Measurements from ENCODE around the gene WAC. TPM values are rescaled to one million over a fixed set of nuclear protein-coding genes. Genes with fewer than 3 reads are reported as not detected.
A peak's percentile ranks its signal among the peaks of the same experiment; 100 is the strongest.
"Not testable (repeated sequence)": the region's sequence is repeated elsewhere in the genome, so short reads cannot be mapped to it uniquely, and the experiment has no call there.

Gene WAC
- total RNA-seq, 2 experiments from 2014 or later, result 147 to 148 TPM

GRCh38 chr10:28559618-28560017 lies 26.7 kb downstream of the WAC start:
- peaks cover 39% of the 10 kb centered on the region for H3K4me1 Mint-ChIP-seq
- H3K27ac Mint-ChIP-seq, result no peak overlapping the region
- peaks cover 67% of the 10 kb centered on the region for H3K36me3 Mint-ChIP-seq
- no peaks in the 10 kb centered on the region for H3K9me3 Mint-ChIP-seq
- H3K4me3 Mint-ChIP-seq, result no peak overlapping the region
- POLR2A ChIA-PET, result no interaction called here
- no peaks in the 10 kb centered on the region for H3K27me3 Mint-ChIP-seq
- no peak for DNase-seq
- ATAC-seq (ENCODE audit: low read depth), result no peak

DNA sequence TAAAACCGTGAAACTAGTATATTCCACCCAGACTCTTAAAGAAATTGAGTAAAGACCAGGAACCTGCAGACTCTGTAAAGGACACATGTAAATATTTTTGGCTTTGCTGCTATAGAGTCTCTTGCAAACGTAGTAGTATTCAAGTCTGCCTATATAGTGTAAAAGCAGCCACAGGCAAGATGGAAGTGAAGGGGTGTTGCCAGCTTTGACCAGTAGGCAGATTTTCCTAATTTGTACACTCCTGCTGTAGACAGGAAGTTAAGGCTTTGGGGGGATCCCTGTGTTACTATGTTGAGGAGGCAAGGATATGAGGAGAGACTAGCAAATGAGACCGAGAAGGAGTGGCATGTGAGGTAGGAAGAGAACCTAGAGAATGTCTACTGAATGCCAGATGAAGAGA lies 27.7 kb downstream of the WAC start:
- DNase-seq (no peak), ATAC-seq (ENCODE audit: low read depth) (no peak)
- POLR2A ChIA-PET, result no interaction called here
- no peak overlapping the region for H3K4me3 Mint-ChIP-seq
- H3K27ac Mint-ChIP-seq, result peak overlapping the region; percentile 39
- H3K27me3 Mint-ChIP-seq, result no peaks in the 10 kb centered on the region
- no peaks in the 10 kb centered on the region for H3K9me3 Mint-ChIP-seq
- H3K36me3 Mint-ChIP-seq, result peaks cover 58% of the 10 kb centered on the region
- peaks cover 39% of the 10 kb centered on the region for H3K4me1 Mint-ChIP-seq

- ATAC-seq (ENCODE audit: low read depth), result no peak
- Mint-ChIP-seq H3K4me3 (no peak overlapping the region), H3K9me3 (no peaks in the 10 kb centered on the region), H3K4me1 (peaks cover 44% of the 10 kb centered on the region), H3K27me3 (no peaks in the 10 kb centered on the region), H3K27ac (no peak overlapping the region), H3K36me3 (peaks cover 54% of the 10 kb centered on the region)
- DNase-seq, result no peak
- POLR2A ChIA-PET, result interaction anchor here (0.9 kb wide), 1 partner anchor 24 kb away, joined by 3 read pairs; no protein-coding TSS in a partner anchor
Observed at GRCh38 chr10:28561531-28561930, 28.6 kb downstream of the WAC start.

DNA sequence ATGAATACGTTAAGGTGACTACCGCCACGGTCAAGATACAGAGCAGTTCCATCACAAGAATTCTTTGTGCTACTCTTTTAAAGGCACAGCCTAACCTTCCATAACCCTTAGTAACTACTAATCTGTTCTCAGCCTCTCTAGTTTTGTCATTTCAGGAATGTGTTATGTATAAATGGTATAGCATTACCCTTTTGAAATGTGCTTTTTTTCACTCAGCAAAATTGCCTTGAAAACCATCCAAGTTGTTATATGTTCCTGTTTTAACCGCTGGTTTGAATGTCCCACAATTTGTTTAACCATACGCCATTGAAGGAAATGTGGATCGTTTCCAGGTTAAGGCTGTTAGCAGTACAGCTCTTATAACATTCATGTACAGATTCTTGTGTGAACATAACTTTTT lies 32.0 kb downstream of the WAC start:
- Mint-ChIP-seq H3K9me3 (no peaks in the 10 kb centered on the region), H3K27me3 (no peaks in the 10 kb centered on the region), H3K27ac (no peak overlapping the region), H3K4me3 (no peak overlapping the region), H3K36me3 (peaks cover 45% of the 10 kb centered on the region), H3K4me1 (peaks cover 39% of the 10 kb centered on the region)
- POLR2A ChIA-PET, result no interaction called here
- ATAC-seq (ENCODE audit: low read depth) (no peak), DNase-seq (no peak)

GRCh38 chr10:28566458-28567015 lies 33.6 kb downstream of the WAC start:
- POLR2A ChIA-PET, result no interaction called here
- ATAC-seq (ENCODE audit: low read depth) (no peak), DNase-seq (no peak)
- Mint-ChIP-seq H3K4me1 (peaks cover 35% of the 10 kb centered on the region), H3K27me3 (no peaks in the 10 kb centered on the region), H3K36me3 (peaks cover 39% of the 10 kb centered on the region), H3K9me3 (no peaks in the 10 kb centered on the region), H3K4me3 (no peak overlapping the region), H3K27ac (peak overlapping the region; percentile 32)

GRCh38 chr10:28569506-28570159 lies 36.7 kb downstream of the WAC start:
- Mint-ChIP-seq H3K36me3 (peaks cover 31% of the 10 kb centered on the region), H3K27ac (peak overlapping the region; percentile 24), H3K4me3 (no peak overlapping the region), H3K4me1 (peaks cover 29% of the 10 kb centered on the region), H3K9me3 (no peaks in the 10 kb centered on the region), H3K27me3 (no peaks in the 10 kb centered on the region)
- POLR2A ChIA-PET, result no interaction called here
- ATAC-seq (ENCODE audit: low read depth) (no peak), DNase-seq (no peak)

- no peak for ATAC-seq (ENCODE audit: low read depth)
- no peak overlapping the region for H3K27ac Mint-ChIP-seq
- no peak for DNase-seq
- no peak overlapping the region for H3K4me3 Mint-ChIP-seq
- H3K4me1 Mint-ChIP-seq, result peaks cover 32% of the 10 kb centered on the region
- POLR2A ChIA-PET, result no interaction called here
- no peaks in the 10 kb centered on the region for H3K27me3 Mint-ChIP-seq
- peaks cover 37% of the 10 kb centered on the region for H3K36me3 Mint-ChIP-seq
- H3K9me3 Mint-ChIP-seq, result no peaks in the 10 kb centered on the region
Observed at GRCh38 chr10:28570598-28570997, 37.7 kb downstream of the WAC start.

GRCh38 chr10:28571265-28571664 lies 38.3 kb downstream of the WAC start:
- Mint-ChIP-seq H3K27ac (peak overlapping the region; percentile 14), H3K9me3 (no peaks in the 10 kb centered on the region), H3K4me1 (peaks cover 31% of the 10 kb centered on the region), H3K36me3 (peaks cover 37% of the 10 kb centered on the region), H3K27me3 (no peaks in the 10 kb centered on the region), H3K4me3 (no peak overlapping the region)
- DNase-seq (no peak), ATAC-seq (ENCODE audit: low read depth) (no peak)
- POLR2A ChIA-PET, result no interaction called here

DNA sequence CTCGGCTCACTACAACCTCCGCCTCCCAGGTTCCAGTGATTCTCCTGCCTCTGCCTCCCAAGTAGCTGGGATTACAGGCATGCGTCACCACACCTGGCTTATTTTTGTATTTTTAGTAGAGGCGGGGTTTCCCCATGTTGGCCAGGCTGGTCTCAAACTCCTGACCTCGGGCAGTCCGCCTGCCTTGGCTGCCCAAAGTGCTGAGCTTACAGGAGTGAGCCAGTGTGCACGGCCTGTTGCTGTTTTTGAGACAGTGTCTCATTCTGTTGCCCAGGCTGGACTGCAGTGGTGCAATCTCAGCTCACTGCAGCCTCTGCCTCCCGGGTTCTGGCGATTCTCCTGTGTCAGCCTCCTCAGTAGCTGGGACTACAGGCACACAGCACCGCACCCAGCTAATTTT lies 41.3 kb downstream of the WAC start:
- H3K27ac Mint-ChIP-seq; POLR2A ChIA-PET; ATAC-seq (ENCODE audit: low read depth); H3K4me3 Mint-ChIP-seq; DNase-seq; H3K9me3 Mint-ChIP-seq; H3K27me3 Mint-ChIP-seq: not testable (repeated sequence)
- Mint-ChIP-seq H3K4me1 (peaks cover 31% of the 10 kb centered on the region), H3K36me3 (peaks cover 33% of the 10 kb centered on the region)

GRCh38 chr10:28575852-28576251 lies 42.9 kb downstream of the WAC start:
- Mint-ChIP-seq H3K4me1 (peaks cover 36% of the 10 kb centered on the region), H3K27ac (no peak overlapping the region), H3K27me3 (no peaks in the 10 kb centered on the region), H3K4me3 (no peak overlapping the region), H3K36me3 (peaks cover 33% of the 10 kb centered on the region), H3K9me3 (no peaks in the 10 kb centered on the region)
- POLR2A ChIA-PET, result no interaction called here
- DNase-seq (no peak), ATAC-seq (ENCODE audit: low read depth) (no peak)

- Mint-ChIP-seq H3K36me3 (peaks cover 26% of the 10 kb centered on the region), H3K27me3 (no peaks in the 10 kb centered on the region), H3K27ac (no peak overlapping the region), H3K9me3 (no peaks in the 10 kb centered on the region), H3K4me1 (peaks cover 39% of the 10 kb centered on the region), H3K4me3 (no peak overlapping the region)
- POLR2A ChIA-PET, result no interaction called here
- no peak for DNase-seq
- ATAC-seq (ENCODE audit: low read depth), result no peak
Observed at GRCh38 chr10:28577506-28577905, 44.6 kb downstream of the WAC start.

DNA sequence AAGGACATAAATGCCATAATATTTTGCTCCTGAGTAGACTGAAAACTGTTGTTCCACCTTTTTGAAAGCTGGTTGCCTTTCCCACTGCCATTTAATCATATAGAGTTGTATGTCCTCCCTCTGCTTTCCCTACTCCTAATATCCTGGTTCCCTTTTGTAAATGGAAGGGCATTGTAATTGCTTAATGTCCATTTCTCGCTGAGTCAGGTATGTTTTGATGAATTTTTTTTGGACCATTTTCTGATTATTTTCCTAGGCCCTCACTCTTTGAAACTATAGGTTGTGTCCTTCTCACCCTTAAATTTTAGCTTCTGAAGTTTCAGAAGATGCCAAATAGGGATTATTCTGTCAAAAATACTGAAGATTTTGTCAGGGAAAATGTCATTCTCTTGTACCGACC lies 45.5 kb downstream of the WAC start:
- Mint-ChIP-seq H3K27me3 (no peaks in the 10 kb centered on the region), H3K9me3 (no peaks in the 10 kb centered on the region), H3K27ac (no peak overlapping the region), H3K4me3 (no peak overlapping the region), H3K4me1 (peaks cover 34% of the 10 kb centered on the region), H3K36me3 (peaks cover 24% of the 10 kb centered on the region)
- ATAC-seq (ENCODE audit: low read depth) (no peak), DNase-seq (no peak)
- POLR2A ChIA-PET, result no interaction called here

GRCh38 chr10:28580825-28581224 lies 47.9 kb downstream of the WAC start:
- no peaks in the 10 kb centered on the region for H3K27me3 Mint-ChIP-seq
- no peak overlapping the region for H3K4me3 Mint-ChIP-seq
- H3K36me3 Mint-ChIP-seq, result peaks cover 23% of the 10 kb centered on the region
- no peak overlapping the region for H3K27ac Mint-ChIP-seq
- no peak for ATAC-seq (ENCODE audit: low read depth)
- peaks cover 29% of the 10 kb centered on the region for H3K4me1 Mint-ChIP-seq
- POLR2A ChIA-PET, result interaction anchor here (0.6 to 1.3 kb wide), 4 partner anchors 8 to 249 kb away, joined by 3 to 6 read pairs (median 3); partner anchors contain the start of gene WAC
- H3K9me3 Mint-ChIP-seq, result no peaks in the 10 kb centered on the region
- DNase-seq, result no peak

DNA sequence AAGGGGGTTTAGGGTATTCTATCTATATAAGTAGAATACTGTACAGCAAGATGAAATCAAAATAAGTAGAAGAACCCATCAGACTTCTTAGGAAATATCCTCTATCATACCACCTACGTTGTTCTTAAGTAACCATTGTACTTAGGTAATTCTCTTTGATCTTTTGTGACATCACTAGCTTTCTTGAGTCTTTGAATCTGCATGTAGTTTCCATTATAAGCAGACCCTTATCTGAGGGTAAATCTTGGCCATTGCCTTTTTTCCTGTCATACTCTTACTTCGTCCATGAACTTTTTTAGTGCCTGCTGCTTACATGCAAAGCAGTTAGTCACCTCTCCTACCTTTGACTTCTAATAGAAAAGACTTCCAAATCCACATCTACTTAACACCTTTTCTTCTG lies 49.0 kb downstream of the WAC start:
- H3K27me3 Mint-ChIP-seq, result no peaks in the 10 kb centered on the region
- no peaks in the 10 kb centered on the region for H3K9me3 Mint-ChIP-seq
- H3K4me3 Mint-ChIP-seq, result no peak overlapping the region
- DNase-seq (no peak), ATAC-seq (ENCODE audit: low read depth) (no peak)
- H3K27ac Mint-ChIP-seq, result peak overlapping the region; percentile 51
- peaks cover 29% of the 10 kb centered on the region for H3K4me1 Mint-ChIP-seq
- POLR2A ChIA-PET, result interaction anchor here (1.3 kb wide), 1 partner anchor 49 kb away, joined by 6 read pairs; the partner anchor contains the start of gene WAC
- peaks cover 25% of the 10 kb centered on the region for H3K36me3 Mint-ChIP-seq

All from activated naive CD8-positive, alpha-beta T cell treated with anti-CD3 and anti-CD28 coated beads, Interleukin-2, amount 10 ng/mL, durations not matched to agents 7 days and 5 days (primary cell).